ENCODE measurements around the gene SYT3. TPM values are rescaled to one million over a fixed set of nuclear protein-coding genes. Genes with fewer than 3 reads are reported as not detected.

The SYT3 gene
- total RNA-seq, 1 experiment from 2014 or later: 1.8 TPM

DNA sequence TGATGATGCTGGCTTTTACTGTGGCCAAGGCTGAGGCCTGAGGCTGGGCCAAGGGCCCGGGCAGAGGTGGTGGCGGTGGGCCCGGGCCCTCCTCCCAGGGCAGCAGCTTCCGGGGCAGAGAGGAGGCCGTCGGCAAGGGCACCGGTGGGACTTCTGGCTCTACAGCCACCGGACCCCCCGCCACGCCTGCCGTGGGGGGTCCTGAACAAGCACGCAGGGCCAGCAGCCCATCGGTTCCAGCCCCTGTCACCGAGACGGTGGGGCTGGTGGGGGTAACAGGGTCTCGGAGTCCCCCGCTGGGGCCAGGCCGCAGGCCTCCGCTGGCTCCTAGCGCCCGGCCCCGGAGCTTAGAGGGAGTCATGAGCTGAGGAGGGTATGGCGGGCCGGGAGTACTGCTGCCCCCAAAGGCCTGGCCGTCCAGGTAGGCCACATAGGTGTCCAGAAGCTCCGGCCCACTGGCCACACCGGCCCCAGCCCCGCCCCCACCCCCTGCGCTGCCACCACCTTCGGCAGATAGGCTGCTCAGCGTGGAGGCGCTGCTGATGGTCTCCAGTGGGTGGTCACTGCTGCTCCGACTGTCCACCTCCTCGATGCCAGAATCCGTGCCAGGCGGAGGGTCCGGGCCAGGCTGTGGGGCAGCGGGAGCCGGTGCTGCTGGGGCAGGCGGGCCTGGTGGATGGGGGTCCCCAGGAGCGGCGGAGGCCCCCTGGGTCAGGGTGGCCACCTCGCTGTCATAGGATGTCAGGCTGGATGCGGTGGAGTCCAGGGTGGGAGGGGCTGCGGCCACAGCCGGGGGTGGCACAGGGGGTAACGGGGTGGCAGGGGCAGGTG is 26.9 kb upstream of the SYT3 start:
- no peak overlapping the region for H3K27ac ChIP-seq (ENCODE audit: low read depth, low read length, poor library complexity, severe bottlenecking)
- no peaks in the 10 kb centered on the region for H3K36me3 ChIP-seq (ENCODE audit: insufficient read depth, low read length, poor library complexity, severe bottlenecking)
- intact Hi-C loops (cut with micrococcal nuclease; ENCODE audit: unreplicated experiment): no loop called here
- ChIA-PET CTCF (interaction anchor here (0.6 kb wide), 1 partner anchor 141 kb away, joined by 3 read pairs; no protein-coding TSS in a partner anchor), POLR2A (ENCODE audit: low non-redundant PET) (no interaction called here)
- no peaks in the 10 kb centered on the region for H3K9me3 ChIP-seq (ENCODE audit: low read depth, low read length, poor library complexity, severe bottlenecking)
- TF ChIP-seq EZH2 (IDR thresholded peaks at IDR 0.05; ENCODE audit: borderline replicate concordance, low read depth, low read length, poor library complexity, severe bottlenecking): no peak
- TF ChIP-seq, protein P1, sequence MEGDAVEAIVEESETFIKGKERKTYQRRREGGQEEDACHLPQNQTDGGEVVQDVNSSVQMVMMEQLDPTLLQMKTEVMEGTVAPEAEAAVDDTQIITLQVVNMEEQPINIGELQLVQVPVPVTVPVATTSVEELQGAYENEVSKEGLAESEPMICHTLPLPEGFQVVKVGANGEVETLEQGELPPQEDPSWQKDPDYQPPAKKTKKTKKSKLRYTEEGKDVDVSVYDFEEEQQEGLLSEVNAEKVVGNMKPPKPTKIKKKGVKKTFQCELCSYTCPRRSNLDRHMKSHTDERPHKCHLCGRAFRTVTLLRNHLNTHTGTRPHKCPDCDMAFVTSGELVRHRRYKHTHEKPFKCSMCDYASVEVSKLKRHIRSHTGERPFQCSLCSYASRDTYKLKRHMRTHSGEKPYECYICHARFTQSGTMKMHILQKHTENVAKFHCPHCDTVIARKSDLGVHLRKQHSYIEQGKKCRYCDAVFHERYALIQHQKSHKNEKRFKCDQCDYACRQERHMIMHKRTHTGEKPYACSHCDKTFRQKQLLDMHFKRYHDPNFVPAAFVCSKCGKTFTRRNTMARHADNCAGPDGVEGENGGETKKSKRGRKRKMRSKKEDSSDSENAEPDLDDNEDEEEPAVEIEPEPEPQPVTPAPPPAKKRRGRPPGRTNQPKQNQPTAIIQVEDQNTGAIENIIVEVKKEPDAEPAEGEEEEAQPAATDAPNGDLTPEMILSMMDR (conservative IDR thresholded peaks at IDR 0.05; ENCODE audit: low read depth, low read length): no peak
- H3K27me3 ChIP-seq (replicated peaks; ENCODE audit: insufficient read depth, low read depth, low read length, poor library complexity): peaks cover 30% of the 10 kb centered on the region
- no peak for DNase-seq (ENCODE audit: low spot score)
- no TSS peak for BruUV-seq (replicated peaks)
- peaks cover 7% of the 10 kb centered on the region for H3K4me1 ChIP-seq (ENCODE audit: insufficient read depth, low read length, poor library complexity, severe bottlenecking)
- H3K4me3 ChIP-seq (ENCODE audit: low read depth, low read length, poor library complexity, severe bottlenecking): no peak overlapping the region

DNA sequence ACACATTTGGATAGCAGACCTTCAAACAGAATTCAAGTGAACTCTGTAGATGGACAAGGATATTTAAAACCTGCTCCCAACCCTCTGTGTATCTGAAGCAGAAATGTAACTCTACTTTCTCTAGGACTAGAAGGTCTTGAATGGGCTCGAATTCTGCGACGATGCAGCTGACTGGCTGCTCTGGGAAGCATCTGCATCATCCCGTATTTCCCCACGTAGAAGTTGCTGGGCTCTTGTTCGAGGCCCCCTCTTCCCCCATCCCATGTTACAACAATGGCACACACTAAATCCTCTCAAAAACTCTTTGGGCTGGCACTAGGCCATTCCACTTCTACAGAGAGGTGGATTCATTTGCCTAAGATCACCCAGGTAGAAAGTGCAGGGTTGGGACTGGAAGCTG is 24.5 kb upstream of the SYT3 start:
- TF ChIP-seq, protein P1 (conservative IDR thresholded peaks at IDR 0.05; ENCODE audit: low read depth, low read length): no peak
- TF ChIP-seq EZH2 (IDR thresholded peaks at IDR 0.05; ENCODE audit: borderline replicate concordance, low read depth, low read length, poor library complexity, severe bottlenecking): no peak
- Histone ChIP-seq H3K9me3 (ENCODE audit: low read depth, low read length, poor library complexity, severe bottlenecking) (no peaks in the 10 kb centered on the region), H3K4me1 (ENCODE audit: insufficient read depth, low read length, poor library complexity, severe bottlenecking) (peaks cover 10% of the 10 kb centered on the region), H3K27me3 (replicated peaks; ENCODE audit: insufficient read depth, low read depth, low read length, poor library complexity) (peaks cover 30% of the 10 kb centered on the region), H3K36me3 (ENCODE audit: insufficient read depth, low read length, poor library complexity, severe bottlenecking) (no peaks in the 10 kb centered on the region), H3K27ac (ENCODE audit: low read depth, low read length, poor library complexity, severe bottlenecking) (no peak overlapping the region), H3K4me3 (ENCODE audit: low read depth, low read length, poor library complexity, severe bottlenecking) (no peak overlapping the region)
- no TSS peak for BruUV-seq (replicated peaks)
- ChIA-PET POLR2A (ENCODE audit: low non-redundant PET) (no interaction called here), CTCF (no interaction called here)
- DNase-seq (ENCODE audit: low spot score): no peak
- intact Hi-C loops (cut with micrococcal nuclease; ENCODE audit: unreplicated experiment): no loop called here

DNA sequence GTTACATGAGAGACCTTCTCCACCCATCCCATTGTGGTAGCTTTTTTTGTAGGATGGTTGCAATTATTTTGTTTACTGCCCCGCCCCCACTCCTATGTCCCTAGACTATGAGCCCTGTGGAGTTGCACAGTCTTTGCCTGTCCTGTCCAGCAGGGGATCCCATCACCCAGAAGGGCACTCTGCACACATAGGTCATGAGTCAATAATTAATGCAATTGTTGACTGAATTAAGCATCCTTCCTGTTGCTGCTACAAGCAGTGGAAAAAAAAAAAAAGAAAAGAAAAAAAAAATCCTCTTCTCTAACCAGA is 23.8 kb upstream of the SYT3 start:
- POLR2A ChIA-PET (ENCODE audit: low non-redundant PET): no interaction called here
- Histone ChIP-seq H3K4me3 (ENCODE audit: low read depth, low read length, poor library complexity, severe bottlenecking) (no peak overlapping the region), H3K27me3 (replicated peaks; ENCODE audit: insufficient read depth, low read depth, low read length, poor library complexity) (peaks cover 27% of the 10 kb centered on the region), H3K27ac (ENCODE audit: low read depth, low read length, poor library complexity, severe bottlenecking) (no peak overlapping the region), H3K4me1 (ENCODE audit: insufficient read depth, low read length, poor library complexity, severe bottlenecking) (peaks cover 10% of the 10 kb centered on the region), H3K9me3 (ENCODE audit: low read depth, low read length, poor library complexity, severe bottlenecking) (no peaks in the 10 kb centered on the region), H3K36me3 (ENCODE audit: insufficient read depth, low read length, poor library complexity, severe bottlenecking) (no peaks in the 10 kb centered on the region)
- no peak for DNase-seq (ENCODE audit: low spot score)
- CTCF ChIA-PET: no interaction called here
- no TSS peak for BruUV-seq (replicated peaks)
- TF ChIP-seq, protein P1 (conservative IDR thresholded peaks at IDR 0.05; ENCODE audit: low read depth, low read length): 0 out of 2 replicates have a peak, but pooled peaks have one; percentile 21
- no peak for TF ChIP-seq EZH2 (IDR thresholded peaks at IDR 0.05; ENCODE audit: borderline replicate concordance, low read depth, low read length, poor library complexity, severe bottlenecking)
- intact Hi-C loops (cut with micrococcal nuclease; ENCODE audit: unreplicated experiment): no loop called here
